Stimulated activated CD8-positive, alpha-beta memory T cell treated with anti-CD3 and anti-CD28 coated beads, Interleukin-4, amount 100 ng/mL, for 4 hours (primary cell): ENCODE measurements around the gene EVL.

ENCODE experiments used
- DNase-seq, 2 donors: peaks; one replicate each; pipeline ENCODE4 v3.0.0-alpha.2; 2020; ENCODE audit warnings: low read depth in 2 of 2, low spot score in 1 of 2

The EVL gene

DNA sequence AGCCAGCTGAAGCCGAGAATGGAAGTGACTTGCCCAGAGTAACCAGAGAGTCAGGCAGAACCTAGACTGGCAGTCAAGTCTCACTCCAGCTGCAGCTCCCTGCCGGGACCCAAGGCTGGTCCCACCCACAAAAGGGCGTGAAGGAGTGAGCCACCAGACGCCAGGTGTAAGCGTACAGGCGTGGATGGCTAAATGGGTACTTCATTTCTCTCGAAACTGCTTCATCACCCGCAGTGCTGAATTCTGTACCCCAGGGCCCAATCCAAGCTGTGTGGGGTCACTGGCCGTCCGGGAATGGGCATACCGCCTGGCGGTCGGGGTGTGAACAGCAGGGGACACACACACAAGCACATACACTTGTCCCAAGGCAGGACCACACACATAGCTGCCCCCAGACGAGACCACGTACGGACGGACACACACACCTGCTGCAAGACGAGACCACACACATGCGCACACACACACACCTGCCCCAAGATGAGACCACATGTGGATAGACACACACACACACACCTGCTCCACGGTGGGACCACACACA, 59.4 kb downstream of the EVL start:
- no peak for DNase-seq

DNA sequence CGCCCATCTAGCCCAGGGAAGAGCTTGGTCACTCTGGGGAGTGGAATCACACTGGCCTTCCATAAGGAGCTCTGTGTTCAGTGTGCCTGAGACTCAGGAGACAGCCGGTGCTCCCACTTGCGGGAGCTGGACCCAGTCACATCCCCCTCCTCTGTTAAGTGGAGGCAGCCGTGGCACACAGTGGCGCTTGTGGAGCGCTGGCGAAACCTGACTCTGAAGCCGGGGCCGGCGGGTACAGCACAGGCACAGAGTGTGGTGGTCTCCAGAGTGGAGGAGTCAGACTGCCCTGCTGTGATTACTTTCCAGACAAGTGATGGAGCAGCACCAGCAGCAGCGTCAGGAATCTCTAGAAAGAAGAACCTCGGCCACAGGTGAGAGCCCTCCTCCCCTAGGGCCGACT, 61.2 kb downstream of the EVL start:
- DNase-seq, result no peak

DNA sequence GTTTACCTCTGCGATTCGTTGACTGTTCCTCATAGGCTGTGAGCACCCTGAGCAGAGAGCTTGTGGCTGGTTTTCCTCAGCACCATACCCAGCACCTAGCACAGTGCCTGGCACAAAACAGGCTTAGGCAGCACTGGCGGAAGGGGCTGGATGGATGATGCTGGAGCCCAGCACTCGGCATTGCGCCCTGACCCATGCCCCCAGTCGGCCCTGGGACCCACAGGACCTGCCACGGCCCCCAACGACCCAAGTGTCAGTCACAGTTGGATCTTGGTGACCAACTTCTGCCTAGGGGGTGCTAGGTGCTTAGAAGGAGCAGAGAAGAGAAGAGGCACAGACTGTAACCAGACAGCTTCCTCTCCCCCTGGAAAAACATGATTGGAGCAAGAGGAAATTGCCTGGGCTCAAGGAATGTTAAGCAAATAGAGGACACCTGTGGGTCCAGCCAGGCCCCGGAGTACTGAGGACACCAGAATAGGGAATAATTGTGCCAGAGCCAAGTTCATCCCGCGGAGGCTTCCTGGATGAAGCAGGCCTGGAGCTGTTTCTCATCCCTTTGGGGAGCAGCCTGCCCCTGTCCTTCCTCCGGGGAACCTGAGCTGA, 62.7 kb downstream of the EVL start:
- DNase-seq, result no peak

DNA sequence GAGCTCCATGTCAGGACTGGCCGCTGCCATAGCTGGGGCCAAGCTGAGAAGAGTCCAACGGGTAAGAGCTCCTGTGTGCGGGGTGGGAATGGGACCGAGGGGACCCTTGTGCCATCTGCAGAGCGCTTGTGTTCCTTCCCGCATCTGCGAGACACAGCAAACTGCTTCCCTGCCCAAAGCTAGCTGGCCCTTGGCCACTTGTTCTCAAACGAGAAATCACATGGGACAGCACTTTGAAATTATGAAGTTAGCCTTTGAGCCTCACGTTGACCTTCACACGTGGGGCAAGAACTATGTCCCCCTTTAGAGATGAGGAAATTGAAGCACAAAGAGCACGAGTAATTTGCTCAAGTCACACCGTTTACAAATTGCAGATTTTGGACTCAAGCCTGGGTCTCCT, 63.5 kb downstream of the EVL start:
- DNase-seq, result no peak

DNA sequence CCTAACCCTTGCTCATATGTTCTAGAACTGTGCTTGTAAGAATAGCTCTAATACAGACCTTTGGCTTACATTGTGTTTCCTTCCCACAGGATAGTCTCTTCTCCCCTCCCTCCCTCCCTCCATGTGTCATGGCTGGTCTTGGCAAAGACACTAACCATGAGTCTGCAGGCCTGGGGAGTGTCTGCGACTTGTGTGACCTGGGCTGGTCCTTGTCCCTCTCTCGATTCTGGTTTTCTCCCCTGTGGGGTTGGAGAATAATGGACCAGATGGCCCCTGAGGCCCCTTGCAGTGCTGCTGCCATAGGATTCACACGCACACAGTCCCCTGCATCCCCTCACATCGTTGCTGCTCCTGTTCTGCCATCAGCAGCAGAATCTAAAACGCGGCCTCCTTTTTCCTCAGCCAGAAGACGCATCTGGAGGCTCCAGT, 64.0 kb downstream of the EVL start:
- no peak for DNase-seq

DNA sequence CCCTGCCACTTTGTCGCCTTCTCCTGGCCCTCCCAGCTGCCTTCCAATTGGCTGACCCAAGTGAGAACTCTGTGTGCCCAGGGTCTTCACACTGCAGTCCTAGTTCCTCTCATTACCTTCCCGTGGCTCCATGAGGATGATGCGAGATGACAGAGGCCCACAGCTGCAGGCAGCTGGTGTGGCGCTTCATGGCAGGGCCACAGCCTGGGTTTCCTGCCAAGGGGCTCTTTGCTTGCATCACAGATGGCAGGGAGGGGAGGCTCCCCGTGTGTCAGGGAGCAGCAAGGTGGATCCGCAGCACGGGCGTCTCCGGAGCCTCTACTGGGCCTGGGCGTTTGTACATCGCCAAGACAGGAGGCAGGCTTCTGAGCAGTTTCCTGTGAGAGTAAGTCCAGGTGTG, 65.3 kb downstream of the EVL start:
- no peak for DNase-seq

DNA sequence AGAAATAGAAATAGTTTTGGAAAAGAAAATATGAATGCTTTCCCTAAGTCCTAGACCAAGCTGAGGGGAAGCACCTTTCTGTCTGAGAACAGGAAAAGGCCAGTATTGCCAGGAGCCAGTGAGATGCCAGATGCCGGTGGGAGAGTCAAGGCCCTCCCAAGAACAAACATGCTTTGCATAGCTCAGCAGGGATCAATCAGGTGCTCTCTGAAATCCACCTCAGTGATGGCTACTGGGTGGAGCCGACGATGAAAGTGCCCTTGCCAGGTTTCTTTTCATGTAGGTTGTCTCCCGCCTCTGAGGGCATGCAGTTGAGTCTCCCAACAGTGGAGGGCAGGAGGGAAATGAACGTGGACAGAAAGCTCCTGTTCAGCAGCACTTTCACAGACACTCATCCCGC, 66.0 kb downstream of the EVL start:
- no peak for DNase-seq

DNA sequence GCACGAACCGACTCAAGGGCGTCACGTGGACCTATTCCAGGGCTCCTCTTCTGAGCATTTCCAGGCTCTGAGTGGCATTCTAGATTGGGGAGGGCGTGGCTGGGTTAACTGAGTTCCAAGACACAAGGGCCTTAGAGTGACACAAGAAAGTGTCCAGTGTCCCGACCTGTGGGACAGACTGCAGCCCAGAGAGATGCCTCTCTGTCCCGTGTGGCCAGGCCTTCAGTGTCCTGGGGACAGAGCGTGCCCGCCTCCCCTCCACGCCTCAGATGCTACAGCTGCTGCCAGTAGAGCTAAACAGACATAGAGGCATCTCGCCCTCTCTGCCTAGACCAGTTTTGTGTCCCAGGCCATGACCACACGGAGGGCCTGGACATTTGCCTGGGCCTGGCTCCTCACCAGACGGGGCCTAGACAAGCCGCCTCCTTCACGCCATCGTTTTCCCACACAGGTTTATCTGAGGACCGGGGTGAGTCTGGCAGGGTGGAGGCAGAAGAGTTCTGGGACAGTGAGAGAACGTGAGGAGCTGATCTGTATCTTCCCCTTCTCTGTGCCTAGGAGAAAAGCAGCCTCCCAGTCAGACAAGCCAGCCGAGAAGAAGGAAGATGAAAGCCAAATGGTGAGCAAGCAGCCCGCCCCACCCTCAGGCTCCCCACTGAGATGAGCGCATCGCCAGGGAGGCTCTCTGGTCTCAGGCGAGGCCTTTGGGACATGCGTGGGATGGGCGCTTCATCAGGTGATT, 67.1 kb downstream of the EVL start:
- no peak for DNase-seq

DNA sequence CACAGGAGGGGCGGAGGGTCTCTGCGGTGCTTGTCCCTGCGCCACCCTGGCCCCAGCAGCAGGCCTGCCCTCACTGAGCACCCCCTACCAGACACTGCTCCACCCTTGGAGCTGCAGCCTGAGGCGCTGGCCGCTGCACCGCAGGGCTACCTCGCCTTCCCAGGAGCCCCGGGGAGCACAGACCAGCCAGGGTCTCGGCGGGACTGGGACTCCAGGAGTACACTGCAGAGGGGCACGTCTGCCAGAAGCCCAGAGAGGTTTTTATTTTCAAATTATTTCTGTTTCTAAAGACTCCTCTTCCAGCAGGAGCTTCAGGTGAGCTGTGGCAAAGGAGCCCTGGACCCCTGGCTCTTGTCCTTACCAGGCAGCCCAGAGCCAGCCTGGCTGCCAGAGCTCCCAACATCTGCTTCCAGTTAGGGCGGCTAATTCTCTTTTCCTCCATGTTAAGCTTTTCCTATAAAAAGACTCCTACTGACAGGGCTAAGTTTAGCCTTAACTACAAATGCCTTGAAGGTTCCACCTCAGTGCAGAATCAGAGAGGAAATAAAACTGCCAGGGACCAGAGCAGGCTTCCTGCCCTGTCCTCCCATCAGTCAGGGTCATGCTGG, 67.8 kb downstream of the EVL start:
- DNase-seq, result no peak

DNA sequence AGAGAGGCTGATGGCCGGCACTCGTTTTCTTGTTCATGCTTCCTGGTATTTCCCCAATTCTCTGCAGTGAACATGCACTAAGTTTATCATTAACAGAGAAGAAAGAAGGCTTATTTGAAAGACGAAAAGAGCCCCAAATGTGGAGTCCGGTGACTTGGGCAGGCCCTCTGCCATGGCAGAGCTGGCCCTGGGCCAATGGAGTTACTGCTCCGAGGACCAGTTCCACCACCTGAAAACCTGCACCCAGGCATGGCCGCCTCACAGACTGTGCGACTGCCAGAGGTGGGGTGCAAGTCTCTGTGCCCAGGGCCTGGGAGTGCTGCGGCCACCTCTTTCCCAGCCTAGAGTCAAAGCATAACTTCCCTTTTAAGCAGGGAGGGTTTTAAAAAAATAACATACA, 69.4 kb downstream of the EVL start:
- DNase-seq, result no peak

DNA sequence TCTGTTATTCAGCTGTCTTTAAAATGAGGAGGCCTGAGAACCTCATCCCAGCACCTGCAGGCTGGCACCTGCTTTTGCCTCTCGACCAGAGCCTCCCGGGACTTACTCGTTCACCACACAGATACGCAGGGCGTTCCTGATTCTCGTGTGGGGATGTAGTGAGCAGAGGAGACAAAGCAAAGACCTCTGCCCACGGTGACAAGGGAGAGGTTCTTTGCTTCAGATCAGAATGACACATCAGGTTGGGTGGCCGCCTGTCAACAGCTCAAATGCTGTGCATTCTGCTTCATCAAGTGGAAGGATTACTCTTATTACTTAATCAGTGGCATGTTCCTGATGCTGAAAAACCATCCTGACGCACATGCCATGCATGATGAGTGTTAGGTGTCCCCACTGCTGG, 69.9 kb downstream of the EVL start:
- no peak for DNase-seq

DNA sequence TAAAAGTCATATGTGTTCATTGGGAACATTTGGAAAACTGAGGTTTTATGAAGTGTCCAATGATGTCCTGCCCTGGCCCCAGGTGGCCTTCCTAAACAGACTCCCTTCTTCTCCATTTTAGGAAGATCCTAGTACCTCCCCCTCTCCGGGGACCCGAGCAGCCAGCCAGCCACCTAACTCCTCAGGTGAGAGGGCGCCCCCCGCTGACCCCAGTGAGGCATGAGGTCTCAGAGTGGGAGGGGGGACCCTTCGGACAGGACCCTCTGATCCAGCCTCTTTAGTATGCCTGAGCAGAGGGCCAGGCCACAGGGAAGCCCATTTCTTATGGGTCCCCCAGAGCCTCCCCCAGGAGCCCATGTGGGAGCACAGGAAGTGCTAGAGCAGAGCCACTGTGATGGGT, 70.6 kb downstream of the EVL start:
- no peak for DNase-seq

DNA sequence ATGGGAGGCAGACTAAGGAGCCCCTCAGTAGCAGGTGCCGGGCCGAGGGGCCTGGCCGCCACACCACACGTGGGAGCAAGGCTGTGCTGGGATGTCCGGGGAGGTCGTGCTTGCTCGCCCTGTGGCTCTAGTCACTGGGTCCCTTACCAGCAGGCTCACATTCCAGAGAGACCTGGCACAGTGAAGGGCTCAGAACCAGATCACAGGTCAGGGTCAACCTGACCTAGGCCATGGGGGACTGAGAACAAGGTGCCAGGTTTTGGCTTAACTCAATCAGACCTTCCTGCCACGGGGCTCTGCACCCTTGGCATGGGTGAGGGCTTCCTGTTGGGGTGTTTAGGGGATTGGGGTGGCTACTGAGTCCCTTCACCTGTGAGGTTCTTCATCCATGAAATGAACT, 72.0 kb downstream of the EVL start:
- DNase-seq, result no peak

DNA sequence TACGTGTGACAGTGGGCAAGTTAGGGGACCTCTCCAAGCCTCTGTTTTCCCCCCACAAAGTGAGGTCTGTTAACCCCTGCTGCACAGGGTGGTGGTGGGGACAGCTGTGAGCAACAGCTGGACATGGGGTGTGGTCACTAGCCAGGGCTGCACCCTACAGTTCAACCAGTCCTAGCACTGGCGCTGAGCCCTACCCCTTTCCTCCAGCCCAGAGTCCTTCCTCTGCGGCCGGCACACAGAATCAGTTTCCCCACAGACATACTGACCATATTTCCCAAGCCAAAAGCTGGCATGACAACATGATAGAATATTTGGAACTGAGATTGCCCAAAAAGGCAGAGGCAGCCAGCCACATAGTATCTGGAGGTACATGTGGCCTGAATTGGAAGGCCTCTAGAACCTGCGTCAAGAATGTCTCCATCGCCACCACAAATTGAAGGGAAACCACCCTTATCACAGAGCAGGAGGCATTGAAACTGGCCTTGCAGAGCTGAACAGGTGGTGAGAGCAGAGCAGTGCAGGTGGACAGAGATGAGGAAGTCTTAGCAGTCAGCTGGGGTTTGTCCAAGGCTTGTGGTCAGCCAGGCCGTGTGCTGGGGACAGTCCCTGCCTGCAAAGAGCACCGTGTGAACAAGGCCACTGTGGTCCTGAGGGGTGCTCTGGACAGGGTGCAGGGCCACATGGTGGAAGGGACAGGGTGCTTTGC, 73.0 kb downstream of the EVL start:
- DNase-seq, result no peak

DNA sequence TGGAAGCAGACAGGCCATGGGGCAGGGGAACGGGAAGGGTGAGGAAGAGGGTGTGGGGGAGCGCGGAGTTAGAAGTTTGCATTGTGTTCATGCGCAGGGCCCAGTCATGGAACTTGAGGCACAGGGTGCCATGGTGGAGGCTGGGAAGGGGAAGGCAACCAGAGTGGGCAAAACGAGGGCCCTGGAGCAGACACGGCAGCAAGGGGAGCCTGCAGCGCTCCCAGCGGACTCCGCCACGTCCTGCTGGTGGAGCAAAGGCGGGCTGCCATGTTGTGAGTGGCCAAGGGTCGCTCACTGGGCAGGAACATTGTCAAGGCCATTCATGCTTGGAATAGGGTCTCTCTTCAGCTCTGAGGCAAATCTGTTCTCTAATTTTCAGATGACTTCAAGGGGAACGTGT, 73.7 kb downstream of the EVL start:
- no peak for DNase-seq

DNA sequence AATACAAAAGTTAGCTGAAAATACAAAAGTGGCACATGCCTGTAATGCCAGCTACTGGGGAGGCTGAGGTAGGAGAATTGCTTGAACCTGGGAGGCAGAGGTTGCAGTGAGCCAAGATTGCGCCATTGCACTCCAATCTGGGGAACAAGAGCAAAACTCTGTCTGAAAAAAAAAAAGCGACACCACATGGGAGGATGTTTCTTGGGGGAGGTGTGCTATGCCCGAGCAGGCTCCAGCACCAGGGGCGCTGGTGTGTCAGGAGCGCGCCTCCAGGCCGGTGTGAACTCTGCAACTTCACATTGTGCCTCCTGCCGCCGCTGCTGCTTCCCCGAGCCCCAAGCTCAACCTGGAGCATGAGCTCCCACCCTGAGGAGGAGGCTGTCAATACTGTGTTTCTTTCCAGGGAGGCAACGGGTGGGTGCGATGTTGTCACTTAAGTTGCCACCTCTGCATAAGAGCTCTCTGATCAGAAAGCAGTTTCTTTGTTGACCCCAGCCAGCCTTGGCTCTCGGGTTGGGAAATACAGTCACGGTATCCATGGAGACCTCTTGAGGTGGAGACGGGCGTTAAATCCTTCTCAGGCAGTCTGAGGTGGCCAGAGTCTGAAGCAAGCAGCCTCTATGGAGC, 75.3 kb downstream of the EVL start:
- no peak for DNase-seq

DNA sequence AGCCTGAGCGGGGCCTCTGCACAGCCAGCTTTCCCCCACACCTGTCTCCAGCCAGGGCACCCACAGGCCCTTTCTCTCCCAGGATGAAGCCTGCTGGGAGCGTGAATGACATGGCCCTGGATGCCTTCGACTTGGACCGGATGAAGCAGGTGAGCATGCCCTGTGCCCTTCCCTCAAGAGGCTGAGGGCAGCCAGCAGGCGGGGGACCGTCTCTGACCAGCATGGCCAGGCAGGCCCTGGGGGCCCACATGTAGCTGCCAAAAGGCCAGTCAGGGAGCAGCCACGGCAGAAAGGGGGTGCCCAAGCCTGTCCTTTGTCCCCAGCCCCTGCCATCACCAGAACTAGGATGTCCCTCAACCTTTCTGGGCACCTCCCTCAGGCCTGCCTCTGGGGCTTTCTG, 75.9 kb downstream of the EVL start:
- DNase-seq, result no peak

DNA sequence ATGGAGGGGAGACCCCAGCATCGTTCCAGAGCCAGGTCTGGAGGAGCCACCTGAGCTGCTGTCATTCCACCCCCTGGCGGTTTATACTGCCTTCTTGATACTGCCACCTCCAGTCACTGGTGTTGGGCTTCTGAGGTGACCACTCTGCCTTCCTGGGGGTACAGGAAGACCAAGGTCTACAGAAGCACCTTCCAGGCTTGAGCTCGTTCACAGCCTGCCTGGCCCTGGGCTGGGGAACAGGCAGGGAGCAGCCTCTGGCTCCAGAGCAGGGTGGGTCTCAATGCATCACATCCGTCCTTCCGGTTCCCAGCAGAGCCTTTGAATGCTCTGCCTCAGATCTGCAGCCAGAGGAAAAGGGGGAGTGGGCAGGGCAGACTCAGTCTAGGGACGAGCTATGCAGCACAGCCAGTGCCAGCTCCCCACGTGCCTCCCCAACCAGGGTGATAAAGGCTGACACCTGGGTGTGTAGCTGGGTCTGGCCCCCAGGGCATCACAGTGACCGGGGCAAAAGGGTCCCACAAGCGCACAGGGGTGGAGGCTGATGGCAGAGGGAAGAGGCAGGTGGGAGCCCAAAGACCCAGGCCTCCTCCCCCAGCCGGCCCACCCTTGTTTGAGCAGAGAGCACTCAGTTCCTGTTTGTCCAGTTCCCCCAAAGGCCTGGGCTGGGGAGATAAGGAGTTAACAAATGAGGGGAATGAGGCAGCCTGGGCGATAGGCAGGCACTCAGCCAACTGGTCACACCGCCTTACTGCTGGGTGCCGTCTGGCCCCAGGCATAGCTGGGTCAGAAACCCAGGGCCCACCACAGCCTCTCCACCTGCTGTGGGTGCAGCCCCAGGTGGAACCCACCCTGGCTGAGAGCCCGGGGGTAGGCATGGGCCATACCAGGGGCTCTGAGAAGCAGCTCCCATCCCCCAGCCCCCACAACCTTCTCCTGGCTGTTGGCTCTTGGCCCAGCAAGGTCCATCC, 77.1 kb downstream of the EVL start:
- no peak for DNase-seq

DNA sequence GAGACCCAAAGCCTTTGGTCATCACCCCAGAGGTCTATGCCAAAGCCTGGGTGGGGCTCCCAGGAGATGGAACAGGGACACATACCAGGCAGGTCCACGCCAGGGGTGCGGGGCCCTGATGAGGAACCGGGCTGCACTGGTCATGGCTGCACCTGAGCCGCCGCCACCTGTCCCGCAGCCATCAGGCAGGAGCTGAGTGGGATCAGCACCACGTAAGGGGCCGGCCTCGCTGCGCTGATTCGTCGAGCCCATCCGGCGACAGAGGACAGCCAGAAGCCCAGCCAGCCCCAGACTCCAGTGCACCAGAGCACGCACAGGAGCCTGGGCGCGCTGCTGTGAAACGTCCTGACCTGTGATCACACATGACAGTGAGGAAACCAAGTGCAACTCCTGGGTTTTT, 78.3 kb downstream of the EVL start:
- no peak for DNase-seq

DNA sequence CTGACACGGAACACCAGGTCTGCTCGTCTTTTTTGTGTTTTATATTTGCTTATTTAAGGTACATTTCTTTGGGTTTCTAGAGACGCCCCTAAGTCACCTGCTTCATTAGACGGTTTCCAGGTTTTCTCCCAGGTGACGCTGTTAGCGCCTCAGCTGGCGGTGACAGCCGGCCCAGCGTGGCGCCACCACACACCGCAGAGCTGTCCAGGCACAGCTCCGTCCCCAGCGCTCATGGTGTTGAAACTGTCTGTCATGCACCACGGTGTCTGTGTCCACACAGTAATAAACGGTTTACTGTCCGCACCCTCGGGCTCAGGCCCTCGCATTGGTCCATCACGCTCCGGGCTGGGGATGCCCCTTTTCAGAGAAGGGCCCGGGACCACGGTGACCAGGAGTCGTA, 78.7 kb downstream of the EVL start:
- no peak for DNase-seq
